PC-3 (cell line): ENCODE measurements around the gene DDX53. TPM values are rescaled to one million over a fixed set of nuclear protein-coding genes. Genes with fewer than 3 reads are reported as not detected.

Source experiments
- ATAC-seq: fragments of 200-7000 bp; cut with Tn5 transposase; 2 replicates; pipeline ENCODE4 v1.9.1; 2020; ENCODE audit warnings: mild to moderate bottlenecking, moderate library complexity
- BruUV-seq: library from RNA; stranded (reverse); fragments of 400-500 nt; replicated peaks from 2 replicates; lab custom pipeline; 2021; lab: Mats Ljungman, UMichigan
- CTCF ChIA-PET: fragments of 300-600 bp; sonication (Branson Sonifier 250); formaldehyde crosslinking; loops from one replicate; lab custom pipeline; 2022; ENCODE audit warnings: antibody characterized with exemption; lab: Charles Lee
- POLR2A ChIA-PET: fragments of 300-600 bp; sonication (Branson Sonifier 250); formaldehyde crosslinking; loops from one replicate; lab custom pipeline; 2022; ENCODE audit warnings: antibody characterized with exemption; ENCODE audit not compliant: unreplicated experiment; lab: Charles Lee
- DNase-seq: peaks from one replicate; pipeline ENCODE4 v3.0.0-alpha.2; 2015
- H2AFZ ChIP-seq: fragments of 300-600 bp; sonication (generic); 2 replicates; pipeline ENCODE4 v1.6.0; 2016; ENCODE audit warnings: antibody characterized with exemption, low read length
- H3F3A ChIP-seq: fragments of 300-600 bp; sonication (generic); one replicate; pipeline ENCODE4 v1.6.0; 2017; ENCODE audit warnings: antibody characterized with exemption, low read length, control low read depth, mild to moderate bottlenecking; ENCODE audit not compliant: unreplicated experiment
- H3K27ac ChIP-seq: fragments of 300-600 bp; sonication (generic); 2 replicates; pipeline ENCODE4 v1.5.1; 2016; ENCODE audit warnings: mild to moderate bottlenecking, low read length
- H3K27me3 ChIP-seq: fragments of 300-600 bp; sonication (generic); 2 replicates; pipeline ENCODE4 v1.6.1; 2016; ENCODE audit warnings: low read length, mixed read lengths
- H3K36me3 ChIP-seq: fragments of 300-600 bp; sonication (generic); 2 replicates; pipeline ENCODE4 v1.6.1; 2016; ENCODE audit warnings: low read depth, mixed run types, low read length, mixed read lengths
- H3K4me1 ChIP-seq: fragments of 300-600 bp; sonication (generic); 2 replicates; pipeline ENCODE4 v1.5.1; 2016; ENCODE audit warnings: low read length; ENCODE audit not compliant: insufficient read depth
- H3K4me2 ChIP-seq: fragments of 300-600 bp; sonication (generic); 2 replicates; pipeline ENCODE4 v1.6.0; 2016; ENCODE audit warnings: low read length
- H3K4me3 ChIP-seq: fragments of 300-600 bp; sonication (generic); 2 replicates; pipeline ENCODE4 v1.5.1; 2016; ENCODE audit warnings: mild to moderate bottlenecking, low read length, mixed read lengths
- H3K79me2 ChIP-seq: fragments of 300-600 bp; sonication (generic); 2 replicates; pipeline ENCODE4 v1.6.1; 2017; ENCODE audit warnings: low read length, mixed read lengths
- H3K9ac ChIP-seq: fragments of 300-600 bp; sonication (generic); 2 replicates; pipeline ENCODE4 v1.6.0; 2016; ENCODE audit warnings: mild to moderate bottlenecking, low read length
- H3K9me2 ChIP-seq: fragments of 300-600 bp; sonication (generic); replicated peaks from 2 replicates; pipeline ENCODE4 v1.6.1; 2016; ENCODE audit warnings: mixed run types, low read length, mixed read lengths
- H3K9me3 ChIP-seq: fragments of 300-600 bp; sonication (generic); 2 replicates; pipeline ENCODE4 v1.6.1; 2016; ENCODE audit warnings: low read length, mixed read lengths
- H4K20me1 ChIP-seq: fragments of 300-600 bp; sonication (generic); 2 replicates; pipeline ENCODE4 v1.6.1; 2016; ENCODE audit warnings: low read length, mixed read lengths
- EZH2 ChIP-seq: fragments of 300-600 bp; sonication (generic); IDR thresholded peaks from one replicate; pipeline ENCODE4 v1.6.1; 2017; ENCODE audit warnings: antibody characterized with exemption, mild to moderate bottlenecking, low read length; ENCODE audit not compliant: unreplicated experiment
- EZH2phosphoT487 ChIP-seq: fragments of 300-600 bp; sonication (generic); IDR thresholded peaks from 2 replicates; pipeline ENCODE4 v1.6.1; 2018; ENCODE audit warnings: mild to moderate bottlenecking, antibody characterized with exemption, low read length, borderline replicate concordance
- intact Hi-C: fragments of 100-400 bp; cut with micrococcal nuclease; formaldehyde crosslinking; loops from 2 replicates; pipeline ENCODE4 v1.9.0; 2023
- total RNA-seq: library from RNA; depleted of rRNA; stranded (reverse); fragments of >200 nt; gene quantifications from 2 replicates; pipeline ENCODE4 v1.2.3, GENCODE V29; 2014
- TF ChIP-seq, protein P1 (sequence below): fragments of 300-600 bp; sonication (generic); conservative IDR thresholded peaks from 2 replicates; pipeline ENCODE4 v1.5.1; 2017; ENCODE audit warnings: antibody characterized with exemption, low read depth, mild to moderate bottlenecking, low read length

DDX53 gene
- total RNA-seq, 1 experiment from 2014 or later: not detected

DNA sequence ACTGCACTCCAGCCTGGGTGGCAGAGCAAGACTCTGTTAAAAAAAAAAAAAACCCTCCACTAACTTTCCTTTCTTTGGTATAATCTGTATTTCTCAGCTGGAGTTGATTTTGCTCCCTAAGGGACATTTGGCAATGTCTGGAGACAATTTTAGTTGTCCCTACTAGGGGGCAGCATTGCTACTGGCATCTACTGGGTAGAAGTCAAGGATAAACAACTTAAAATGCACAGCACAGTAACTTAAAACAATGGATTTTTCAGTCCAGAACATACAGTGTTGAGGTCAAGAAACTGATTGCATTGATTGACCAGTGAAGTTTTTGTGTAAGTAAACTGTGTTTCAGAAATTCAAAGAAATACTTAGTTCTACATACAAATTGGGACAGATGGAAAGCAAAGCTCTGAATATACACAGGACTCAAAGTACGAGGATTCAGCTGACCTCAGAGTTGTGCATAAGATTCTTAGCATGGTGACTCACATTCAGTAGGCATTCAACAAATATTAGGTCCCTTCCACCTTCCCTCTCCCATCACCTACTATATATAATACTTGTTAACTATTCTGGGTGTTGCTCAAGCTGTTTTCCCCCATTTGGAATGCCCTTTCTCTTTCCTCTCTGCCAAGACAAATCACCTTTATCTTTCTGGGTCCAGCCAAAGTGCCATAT lies 8.8 kb downstream of the DDX53 start:
- Histone ChIP-seq H2AFZ (no peak overlapping the region), H3K36me3 (no peaks in the 10 kb centered on the region), H3K4me2 (peak overlapping the region; percentile 64), H3K27me3 (no peaks in the 10 kb centered on the region), H3K79me2 (no peaks in the 10 kb centered on the region), H3K9ac (no peak overlapping the region), H3K27ac (no peak overlapping the region), H3F3A (no peaks in the 10 kb centered on the region), H3K4me3 (no peak overlapping the region; the same call in 1 of the 2 replicates), H3K4me1 (no peaks in the 10 kb centered on the region), H3K9me2 (no peaks in the 10 kb centered on the region), H4K20me1 (no peaks in the 10 kb centered on the region), H3K9me3 (no peaks in the 10 kb centered on the region)
- TF ChIP-seq EZH2phosphoT487 (no peak), EZH2 (no peak)
- TF ChIP-seq, protein P1, sequence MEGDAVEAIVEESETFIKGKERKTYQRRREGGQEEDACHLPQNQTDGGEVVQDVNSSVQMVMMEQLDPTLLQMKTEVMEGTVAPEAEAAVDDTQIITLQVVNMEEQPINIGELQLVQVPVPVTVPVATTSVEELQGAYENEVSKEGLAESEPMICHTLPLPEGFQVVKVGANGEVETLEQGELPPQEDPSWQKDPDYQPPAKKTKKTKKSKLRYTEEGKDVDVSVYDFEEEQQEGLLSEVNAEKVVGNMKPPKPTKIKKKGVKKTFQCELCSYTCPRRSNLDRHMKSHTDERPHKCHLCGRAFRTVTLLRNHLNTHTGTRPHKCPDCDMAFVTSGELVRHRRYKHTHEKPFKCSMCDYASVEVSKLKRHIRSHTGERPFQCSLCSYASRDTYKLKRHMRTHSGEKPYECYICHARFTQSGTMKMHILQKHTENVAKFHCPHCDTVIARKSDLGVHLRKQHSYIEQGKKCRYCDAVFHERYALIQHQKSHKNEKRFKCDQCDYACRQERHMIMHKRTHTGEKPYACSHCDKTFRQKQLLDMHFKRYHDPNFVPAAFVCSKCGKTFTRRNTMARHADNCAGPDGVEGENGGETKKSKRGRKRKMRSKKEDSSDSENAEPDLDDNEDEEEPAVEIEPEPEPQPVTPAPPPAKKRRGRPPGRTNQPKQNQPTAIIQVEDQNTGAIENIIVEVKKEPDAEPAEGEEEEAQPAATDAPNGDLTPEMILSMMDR: peak; percentile 73
- ChIA-PET POLR2A (no interaction called here), CTCF (interaction anchor here (0.6 to 1.3 kb wide), 3 partner anchors 309 to 660 kb away, joined by 3 to 4 read pairs (median 3); no protein-coding TSS in a partner anchor)
- peak; percentile 62 for DNase-seq
- ATAC-seq: peak; percentile 88
- intact Hi-C loops: loop anchor here (1.0 to 5.0 kb wide), 3 partner anchors 285 to 544 kb away; no protein-coding TSS in a partner anchor
- no TSS peak for BruUV-seq

DNA sequence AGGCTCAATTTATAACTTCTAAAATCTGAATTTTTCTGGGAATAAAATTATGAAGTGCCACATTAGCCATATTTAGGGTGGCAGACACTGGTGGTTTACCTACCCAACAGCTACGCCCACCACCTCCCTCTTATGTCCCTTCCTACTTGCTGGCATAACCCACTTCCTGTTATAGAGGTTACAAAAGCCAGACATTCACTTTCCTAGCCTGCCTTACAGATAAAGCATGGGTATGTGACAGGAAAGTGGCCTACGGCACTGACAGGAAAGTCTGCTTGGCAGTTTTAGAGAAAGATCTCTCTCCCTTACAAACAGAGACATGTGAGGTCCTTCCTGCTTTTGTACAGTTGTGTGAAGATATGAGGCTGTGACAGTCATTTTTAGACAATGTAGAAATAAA lies 12.4 kb downstream of the DDX53 start:
- Histone ChIP-seq H3K27me3 (no peaks in the 10 kb centered on the region), H3K4me2 (no peak overlapping the region), H3K36me3 (no peaks in the 10 kb centered on the region), H3K9me3 (no peaks in the 10 kb centered on the region), H3F3A (no peaks in the 10 kb centered on the region), H4K20me1 (no peaks in the 10 kb centered on the region), H3K9me2 (no peaks in the 10 kb centered on the region), H3K9ac (no peak overlapping the region), H3K27ac (no peak overlapping the region), H2AFZ (no peak overlapping the region), H3K4me1 (no peaks in the 10 kb centered on the region), H3K79me2 (no peaks in the 10 kb centered on the region), H3K4me3 (no peak overlapping the region)
- intact Hi-C loops: no loop called here
- ChIA-PET CTCF (no interaction called here), POLR2A (no interaction called here)
- no peak for ATAC-seq
- DNase-seq: no peak
- no TSS peak for BruUV-seq
- TF ChIP-seq EZH2phosphoT487 (no peak), EZH2 (no peak)
- TF ChIP-seq, protein P1: no peak

DNA sequence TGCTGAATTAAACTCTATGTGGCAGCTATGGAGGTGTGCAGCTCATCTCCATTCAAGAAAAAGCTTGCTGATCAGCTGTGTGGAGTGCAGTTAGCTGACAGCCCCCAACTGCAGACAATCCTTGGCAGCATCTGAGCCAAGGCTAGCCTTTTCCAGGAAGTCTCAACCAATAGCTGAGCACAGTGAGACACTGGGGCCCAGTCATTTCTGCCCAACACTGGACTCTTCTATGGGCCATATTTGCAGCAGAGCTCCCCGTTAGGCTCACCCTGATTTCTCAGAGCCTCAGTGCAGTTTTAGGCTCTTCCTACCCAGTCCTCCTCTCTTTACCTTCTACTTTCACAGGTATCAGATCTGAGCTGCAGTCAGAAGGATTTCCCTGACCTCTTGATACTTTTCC lies 12.9 kb downstream of the DDX53 start:
- CTCF ChIA-PET: no interaction called here
- ATAC-seq (no peak), DNase-seq (no peak)
- no peak overlapping the region for H2AFZ ChIP-seq
- no peaks in the 10 kb centered on the region for H3K27me3 ChIP-seq
- intact Hi-C loops: no loop called here
- no peaks in the 10 kb centered on the region for H3K36me3 ChIP-seq
- no peak overlapping the region for H3K9ac ChIP-seq
- no peaks in the 10 kb centered on the region for H3K4me1 ChIP-seq
- H3K4me3 ChIP-seq: no peak overlapping the region
- no peaks in the 10 kb centered on the region for H3F3A ChIP-seq
- H3K9me3 ChIP-seq: no peaks in the 10 kb centered on the region
- no peak overlapping the region for H3K4me2 ChIP-seq
- TF ChIP-seq, protein P1: no peak
- TF ChIP-seq EZH2phosphoT487 (no peak), EZH2 (no peak)
- H3K79me2 ChIP-seq: no peaks in the 10 kb centered on the region
- H4K20me1 ChIP-seq: no peaks in the 10 kb centered on the region
- no TSS peak for BruUV-seq
- no peak overlapping the region for H3K27ac ChIP-seq
- POLR2A ChIA-PET: no interaction called here
- H3K9me2 ChIP-seq: no peaks in the 10 kb centered on the region
